Astrocyte (in vitro differentiated cells and primary cell): ENCODE data around the gene EDNRA. TPM values are rescaled to one million over a fixed set of nuclear protein-coding genes. Genes with fewer than 3 reads are reported as not detected.
A peak's percentile ranks its signal among the peaks of the same experiment; 100 is the strongest.

Experiments
- DNase-seq: peaks from one replicate; pipeline ENCODE4 v3.0.0-alpha.2; 2010; ENCODE audit warnings: low read depth
- FAIRE-seq: peaks from 2 replicates; lab custom pipeline; 2011; peaks lifted over from hg19 to GRCh38; lab: Jason Lieb, UNC
- H2AFZ ChIP-seq: 2 replicates; pipeline ENCODE4 v1.6.0; 2012; ENCODE audit warnings: low read depth, low read length, inconsistent platforms
- H3K27ac ChIP-seq: 2 replicates; pipeline ENCODE4 v1.5.1; 2011; ENCODE audit warnings: low read depth, low read length, inconsistent platforms
- H3K27me3 ChIP-seq: 2 replicates; pipeline ENCODE4 v1.6.0; 2011; ENCODE audit warnings: low read length, inconsistent platforms; ENCODE audit not compliant: insufficient read depth
- H3K36me3 ChIP-seq: 2 replicates; pipeline ENCODE4 v1.5.1; 2011; ENCODE audit warnings: low read length, inconsistent platforms; ENCODE audit not compliant: insufficient read depth
- H3K4me1 ChIP-seq: 2 replicates; pipeline ENCODE4 v1.5.1; 2011; ENCODE audit warnings: low read length, inconsistent platforms; ENCODE audit not compliant: insufficient read depth
- H3K4me2 ChIP-seq: 2 replicates; pipeline ENCODE4 v1.6.0; 2012; ENCODE audit warnings: low read length, inconsistent platforms
- H3K4me3 ChIP-seq: 2 replicates; pipeline ENCODE4 v1.5.1; 2011; ENCODE audit warnings: low read depth, mild to moderate bottlenecking, low read length, inconsistent platforms; ENCODE audit not compliant: insufficient read depth
- H3K79me2 ChIP-seq: 2 replicates; pipeline ENCODE4 v1.6.0; 2012; ENCODE audit warnings: mild to moderate bottlenecking, low read length, inconsistent platforms; ENCODE audit not compliant: insufficient read depth
- H3K9ac ChIP-seq: 2 replicates; pipeline ENCODE4 v1.6.0; 2012; ENCODE audit warnings: mild to moderate bottlenecking, low read length, inconsistent platforms
- H3K9me3 ChIP-seq: 2 replicates; pipeline ENCODE4 v1.5.1; 2012; ENCODE audit warnings: low read depth, mild to moderate bottlenecking, low read length, inconsistent platforms; ENCODE audit not compliant: insufficient read depth
- H4K20me1 ChIP-seq: 2 replicates; pipeline ENCODE4 v1.6.0; 2012; ENCODE audit warnings: low read length, inconsistent platforms; ENCODE audit not compliant: insufficient read depth
- H3K27ac Mint-ChIP-seq: one replicate; pipeline ENCODE4 v1.8.0; 2021; ENCODE audit warnings: mild to moderate bottlenecking, mixed read lengths; ENCODE audit not compliant: unreplicated experiment
- H3K27me3 Mint-ChIP-seq: one replicate; pipeline ENCODE4 v1.8.0; 2021; ENCODE audit warnings: low read depth, mixed read lengths; ENCODE audit not compliant: unreplicated experiment
- H3K36me3 Mint-ChIP-seq: one replicate; pipeline ENCODE4 v1.8.0; 2021; ENCODE audit warnings: low read depth, mixed read lengths; ENCODE audit not compliant: unreplicated experiment
- H3K4me1 Mint-ChIP-seq: one replicate; pipeline ENCODE4 v1.8.0; 2021; ENCODE audit warnings: low read depth, mixed read lengths; ENCODE audit not compliant: unreplicated experiment
- H3K4me3 Mint-ChIP-seq: one replicate; pipeline ENCODE4 v1.8.0; 2021; ENCODE audit warnings: mild to moderate bottlenecking, moderate library complexity, mixed read lengths; ENCODE audit not compliant: unreplicated experiment
- H3K9me3 Mint-ChIP-seq: one replicate; pipeline ENCODE4 v1.8.0; 2021; ENCODE audit warnings: mild to moderate bottlenecking, mixed read lengths; ENCODE audit not compliant: unreplicated experiment
- EZH2 ChIP-seq: IDR thresholded peaks from 2 replicates; pipeline ENCODE4 v1.6.1; 2012; ENCODE audit warnings: mild to moderate bottlenecking, low read length, inconsistent platforms; ENCODE audit not compliant: insufficient read depth
- total RNA-seq: library from RNA; stranded (reverse); gene quantifications from 2 replicates; pipeline ENCODE4 v1.2.1, GENCODE V29; 2021
- TF ChIP-seq, protein P1 (sequence below): IDR thresholded peaks from 2 replicates; pipeline ENCODE4 v1.5.1; 2011; ENCODE audit warnings: low read depth, mild to moderate bottlenecking, inconsistent platforms, low read length, moderate library complexity; ENCODE audit not compliant: insufficient read depth

The EDNRA gene
- total RNA-seq, 1 donor from 2014 or later = 6.4 TPM

DNA sequence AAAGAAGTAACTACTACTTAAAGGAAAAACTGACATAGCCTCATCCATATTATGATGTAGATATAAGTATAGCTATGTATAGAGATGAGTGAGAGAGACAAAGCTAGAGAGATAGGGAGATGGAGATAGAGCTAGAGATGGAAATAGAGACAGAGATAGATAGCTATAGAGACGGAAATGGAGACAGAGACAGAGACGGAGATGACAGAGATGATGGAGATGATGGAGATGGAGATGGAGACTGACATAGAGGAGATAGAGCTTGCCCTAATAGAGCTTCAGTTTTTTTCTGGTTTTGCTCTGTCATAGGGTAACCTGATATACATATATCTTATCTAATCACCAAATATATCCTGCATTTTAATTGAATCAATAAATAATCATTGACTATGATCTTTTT, 4.3 kb downstream of the EDNRA start:
- H3K9ac ChIP-seq = no peak overlapping the region
- no peaks in the 10 kb centered on the region for H3K27me3 ChIP-seq
- TF ChIP-seq EZH2 = no peak
- TF ChIP-seq, protein P1, sequence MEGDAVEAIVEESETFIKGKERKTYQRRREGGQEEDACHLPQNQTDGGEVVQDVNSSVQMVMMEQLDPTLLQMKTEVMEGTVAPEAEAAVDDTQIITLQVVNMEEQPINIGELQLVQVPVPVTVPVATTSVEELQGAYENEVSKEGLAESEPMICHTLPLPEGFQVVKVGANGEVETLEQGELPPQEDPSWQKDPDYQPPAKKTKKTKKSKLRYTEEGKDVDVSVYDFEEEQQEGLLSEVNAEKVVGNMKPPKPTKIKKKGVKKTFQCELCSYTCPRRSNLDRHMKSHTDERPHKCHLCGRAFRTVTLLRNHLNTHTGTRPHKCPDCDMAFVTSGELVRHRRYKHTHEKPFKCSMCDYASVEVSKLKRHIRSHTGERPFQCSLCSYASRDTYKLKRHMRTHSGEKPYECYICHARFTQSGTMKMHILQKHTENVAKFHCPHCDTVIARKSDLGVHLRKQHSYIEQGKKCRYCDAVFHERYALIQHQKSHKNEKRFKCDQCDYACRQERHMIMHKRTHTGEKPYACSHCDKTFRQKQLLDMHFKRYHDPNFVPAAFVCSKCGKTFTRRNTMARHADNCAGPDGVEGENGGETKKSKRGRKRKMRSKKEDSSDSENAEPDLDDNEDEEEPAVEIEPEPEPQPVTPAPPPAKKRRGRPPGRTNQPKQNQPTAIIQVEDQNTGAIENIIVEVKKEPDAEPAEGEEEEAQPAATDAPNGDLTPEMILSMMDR = no peak
- peaks cover 4% of the 10 kb centered on the region for H3K36me3 ChIP-seq
- Mint-ChIP-seq H3K4me1 (peaks cover 12% of the 10 kb centered on the region), H3K27ac (no peak overlapping the region), H3K27me3 (peaks cover 4% of the 10 kb centered on the region), H3K4me3 (no peak overlapping the region), H3K9me3 (peaks cover 4% of the 10 kb centered on the region), H3K36me3 (no peaks in the 10 kb centered on the region)
- H2AFZ ChIP-seq = no peak overlapping the region
- no peaks in the 10 kb centered on the region for H3K9me3 ChIP-seq
- FAIRE-seq = no peak
- no peak overlapping the region for H3K4me3 ChIP-seq
- no peak for DNase-seq
- peaks cover 72% of the 10 kb centered on the region for H3K79me2 ChIP-seq
- no peak overlapping the region for H3K27ac ChIP-seq
- H3K4me1 ChIP-seq = peaks cover 27% of the 10 kb centered on the region
- H3K4me2 ChIP-seq = no peak overlapping the region
- no peaks in the 10 kb centered on the region for H4K20me1 ChIP-seq

DNA sequence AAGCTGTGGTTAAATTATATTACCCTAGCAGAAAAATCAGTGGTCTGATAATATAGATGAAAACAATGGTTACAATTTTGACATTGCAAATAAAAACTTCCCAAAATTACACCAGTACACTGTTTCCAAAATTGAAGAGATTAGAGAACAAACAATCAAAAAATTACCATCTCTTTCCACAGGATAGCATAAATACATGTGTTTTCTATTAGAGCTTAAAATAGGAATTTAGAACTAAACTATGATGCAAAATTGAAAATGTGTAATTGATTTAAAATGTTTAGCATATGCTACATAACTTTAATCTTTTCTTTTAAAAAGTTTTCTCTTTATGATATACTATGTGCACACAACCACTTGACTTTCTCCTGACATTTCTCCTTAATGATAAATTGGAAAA, 6.7 kb downstream of the EDNRA start:
- no peak overlapping the region for H3K9ac ChIP-seq
- Mint-ChIP-seq H3K4me1 (peaks cover 15% of the 10 kb centered on the region), H3K27me3 (no peaks in the 10 kb centered on the region), H3K4me3 (no peak overlapping the region), H3K36me3 (no peaks in the 10 kb centered on the region), H3K9me3 (peaks cover 2% of the 10 kb centered on the region), H3K27ac (no peak overlapping the region)
- H3K27me3 ChIP-seq = no peaks in the 10 kb centered on the region
- DNase-seq = no peak
- H3K4me3 ChIP-seq = no peak overlapping the region
- no peak overlapping the region for H2AFZ ChIP-seq
- H3K4me1 ChIP-seq = peaks cover 22% of the 10 kb centered on the region
- no peak for FAIRE-seq
- no peak for TF ChIP-seq EZH2
- TF ChIP-seq, protein P1 = no peak
- H4K20me1 ChIP-seq = no peaks in the 10 kb centered on the region
- H3K27ac ChIP-seq = no peak overlapping the region
- peaks cover 4% of the 10 kb centered on the region for H3K36me3 ChIP-seq
- peaks cover 69% of the 10 kb centered on the region for H3K79me2 ChIP-seq
- no peaks in the 10 kb centered on the region for H3K9me3 ChIP-seq
- H3K4me2 ChIP-seq = no peak overlapping the region

DNA sequence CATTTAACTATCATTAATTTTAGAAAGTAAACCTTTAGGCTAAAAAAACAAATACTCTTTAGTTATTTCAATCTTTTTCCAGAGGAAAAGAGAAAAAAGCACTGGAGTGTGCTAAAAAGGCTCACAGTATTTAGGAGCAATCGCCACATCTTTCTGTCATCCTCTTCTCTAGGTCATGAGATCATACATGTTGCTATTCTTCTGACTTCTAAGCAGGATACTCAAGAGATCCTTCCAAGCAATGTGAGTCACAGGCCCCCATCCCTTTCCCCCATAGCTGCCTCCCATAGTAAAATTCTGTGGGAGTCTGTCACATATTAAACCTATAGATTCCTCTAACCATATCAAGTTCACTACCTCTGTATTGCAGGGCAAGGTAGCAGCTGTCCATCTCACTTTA, 7.7 kb downstream of the EDNRA start:
- no peak overlapping the region for H3K27ac Mint-ChIP-seq
- no peaks in the 10 kb centered on the region for H4K20me1 ChIP-seq
- H3K4me1 ChIP-seq = peaks cover 24% of the 10 kb centered on the region
- peaks cover 2% of the 10 kb centered on the region for H3K9me3 Mint-ChIP-seq
- H3K4me2 ChIP-seq = no peak overlapping the region
- no peaks in the 10 kb centered on the region for H3K36me3 Mint-ChIP-seq
- peaks cover 60% of the 10 kb centered on the region for H3K79me2 ChIP-seq
- no peak for TF ChIP-seq EZH2
- TF ChIP-seq, protein P1 = no peak
- no peak overlapping the region for H2AFZ ChIP-seq
- no peaks in the 10 kb centered on the region for H3K27me3 Mint-ChIP-seq
- FAIRE-seq (peak; percentile 54), DNase-seq (peak; percentile 42)
- H3K27me3 ChIP-seq = no peaks in the 10 kb centered on the region
- H3K9me3 ChIP-seq = no peaks in the 10 kb centered on the region
- peaks cover 4% of the 10 kb centered on the region for H3K36me3 ChIP-seq
- no peak overlapping the region for H3K4me3 Mint-ChIP-seq
- no peak overlapping the region for H3K4me3 ChIP-seq
- H3K27ac ChIP-seq = no peak overlapping the region
- peaks cover 20% of the 10 kb centered on the region for H3K4me1 Mint-ChIP-seq
- no peak overlapping the region for H3K9ac ChIP-seq
